Posterior cingulate gyrus (tissue), 11 donors: Measurements from ENCODE around the gene TRAF3.
A peak's percentile ranks its signal among the peaks of the same experiment; 100 is the strongest.
"Not testable (repeated sequence)": the region's sequence is repeated elsewhere in the genome, so short reads cannot be mapped to it uniquely, and the experiment has no call there.

Experiments
- DNase-seq, 10 donors: peaks; one replicate each; pipeline versions ENCODE4 v3.0.0 to v3.0.0-alpha.2; 2020 to 2021; ENCODE audit warnings: mixed read lengths in 3 of 10
- intact Hi-C: fragments of 100-400 bp; cut with DNase I; formaldehyde crosslinking; loops from one replicate; pipeline ENCODE4 v1.15.1; 2023

TRAF3 gene

DNA sequence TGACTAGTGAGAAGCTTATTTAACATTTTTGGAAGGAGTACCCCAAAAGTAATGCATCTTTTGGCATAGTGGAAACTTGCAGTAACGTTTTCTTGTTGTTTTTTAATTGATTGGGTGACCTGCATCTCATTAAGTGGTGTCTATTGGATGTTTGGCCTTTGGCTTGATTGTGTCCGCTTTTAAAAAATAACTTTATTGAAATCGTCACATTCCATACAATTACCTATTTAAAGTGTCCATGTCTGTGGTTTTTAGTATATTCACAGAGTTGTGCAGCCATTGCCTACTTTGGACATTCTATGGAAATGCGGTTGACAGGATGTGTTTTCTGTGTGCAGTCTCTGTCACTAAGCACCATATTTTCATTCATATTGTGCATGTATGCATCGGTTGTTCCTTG lies 46.3 kb downstream of the TRAF3 start:
- no peak for DNase-seq
- intact Hi-C loops, result no loop called here

DNA sequence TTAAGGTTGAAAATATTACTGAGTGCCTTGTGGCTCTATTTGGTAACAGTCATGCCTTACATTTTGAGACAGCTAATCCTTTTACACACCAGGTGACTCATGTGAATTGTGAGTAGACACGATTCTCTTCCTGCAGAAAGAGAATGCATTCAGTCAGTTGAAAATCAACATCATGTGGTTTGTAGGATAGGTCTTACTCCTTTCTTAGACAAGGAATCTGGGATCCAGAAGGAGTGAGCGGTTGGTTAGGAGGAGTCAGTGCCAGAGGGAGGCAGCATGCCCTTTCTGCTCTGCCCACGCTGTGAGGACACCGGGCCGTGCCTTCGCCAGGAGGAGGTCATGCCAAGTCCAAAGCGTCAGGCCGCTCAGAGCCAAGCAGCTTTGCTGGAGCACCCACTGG lies 47.6 kb downstream of the TRAF3 start:
- DNase-seq, result peak in 5 of 10 donors; percentile 21 to 89 (median 73)
- intact Hi-C loops, result no loop called here

DNA sequence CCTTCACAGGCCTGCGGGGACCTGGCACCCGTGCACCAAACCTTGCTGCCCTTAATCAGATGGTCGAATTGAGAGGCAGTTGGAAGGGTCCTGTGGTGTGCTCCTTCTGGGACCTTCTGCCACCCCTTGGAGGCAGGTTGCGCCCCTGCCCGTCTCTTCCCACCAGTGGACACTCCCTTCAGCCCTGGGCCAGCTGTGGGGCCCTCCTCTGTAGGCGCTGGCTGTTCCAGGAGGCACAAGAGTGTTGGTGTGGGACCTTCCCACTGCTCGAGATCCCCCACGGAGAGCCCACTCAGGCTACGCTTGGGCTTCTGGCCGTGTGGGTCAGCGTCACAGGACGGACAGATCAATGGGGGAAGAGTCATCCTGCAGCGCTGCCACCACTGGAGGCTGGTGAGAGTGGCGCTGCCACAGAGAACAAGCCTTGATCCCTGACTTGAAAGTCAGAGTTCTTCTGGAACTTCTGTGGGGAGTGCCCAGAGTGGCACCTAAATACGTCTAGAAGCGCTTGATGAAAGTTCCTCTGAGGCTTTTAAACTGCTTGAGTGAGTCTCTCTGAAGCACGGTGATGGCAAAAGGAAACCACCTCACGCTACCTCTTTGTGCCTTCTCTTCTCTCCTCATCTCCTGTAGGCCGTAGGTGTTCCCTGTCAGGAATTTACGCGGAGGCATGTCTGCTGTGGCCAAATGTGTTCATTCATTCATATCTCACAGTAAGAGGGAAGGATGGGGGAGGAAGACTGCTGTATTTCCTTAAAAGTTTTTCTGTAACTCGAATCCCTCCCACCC lies 48.3 kb downstream of the TRAF3 start:
- DNase-seq, result peak in 1 of 10 donors; percentile 70
- intact Hi-C loops, result no loop called here

DNA sequence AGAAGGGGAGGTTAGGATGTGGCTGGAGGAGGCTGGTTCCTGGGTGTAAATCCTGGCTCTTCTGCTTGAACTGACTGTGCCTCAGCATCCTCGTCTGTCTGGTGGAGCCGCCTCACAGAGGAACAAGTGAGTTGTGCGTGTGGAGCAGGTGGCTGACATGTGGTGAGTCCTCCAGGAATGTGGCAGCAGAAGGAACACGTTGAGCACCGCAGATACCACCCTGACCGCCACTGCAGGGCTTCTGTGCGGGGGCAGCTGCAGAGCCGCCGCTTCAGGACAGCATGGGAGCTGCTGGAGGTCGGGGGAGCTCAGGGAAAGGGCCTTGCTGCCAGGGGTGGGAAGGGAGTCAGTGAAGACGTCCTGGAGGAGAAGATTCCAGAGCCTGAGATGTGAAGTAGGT lies 48.9 kb downstream of the TRAF3 start:
- intact Hi-C loops, result no loop called here
- DNase-seq, result peak in 4 of 10 donors; percentile 34 to 86 (median 76)

DNA sequence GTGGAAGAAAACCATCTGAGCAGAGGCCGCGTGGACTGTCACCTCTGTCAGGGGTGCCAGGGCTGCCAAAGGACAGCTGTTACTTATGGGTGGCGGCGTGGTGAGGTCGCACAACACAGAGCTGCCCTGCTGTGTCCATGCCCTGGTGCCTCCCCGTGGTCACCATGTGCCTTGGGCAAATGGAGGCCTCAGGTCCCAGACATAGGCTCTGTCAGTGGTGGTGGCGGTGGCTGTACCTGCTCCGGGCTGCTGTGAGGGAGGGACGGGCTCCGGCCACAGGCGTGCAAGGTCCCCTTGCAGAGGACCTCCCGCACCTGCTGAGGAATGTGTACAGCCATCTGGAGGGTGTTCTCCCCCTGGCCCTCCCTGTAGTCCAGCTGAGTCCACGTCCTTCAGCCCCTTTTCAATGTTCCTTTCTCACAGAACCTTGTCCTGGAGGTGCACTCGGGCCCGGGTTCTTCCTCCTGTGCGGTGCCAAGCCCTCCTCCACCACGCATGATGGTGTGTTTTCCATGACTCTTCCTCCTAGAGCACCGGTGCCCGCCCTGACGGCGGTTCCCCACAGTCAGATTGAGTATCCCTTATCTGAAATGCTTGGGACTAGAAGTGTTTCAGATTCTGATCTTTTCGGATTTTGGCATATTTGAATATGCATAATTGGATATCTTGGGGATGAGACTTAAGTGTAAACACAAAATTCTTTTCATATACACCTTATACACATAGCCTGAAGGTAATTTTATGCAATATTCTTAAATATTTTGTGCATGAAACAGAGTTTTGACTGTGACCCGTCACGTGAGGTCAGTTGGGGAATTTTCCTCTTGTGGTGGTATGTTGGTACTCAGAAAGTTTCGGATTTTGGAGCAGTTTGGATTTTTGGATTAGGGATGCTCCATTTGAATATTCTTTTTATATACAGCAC lies 49.8 kb downstream of the TRAF3 start:
- peak in 3 of 10 donors; percentile 39 to 66 (median 63) for DNase-seq
- intact Hi-C loops, result no loop called here

DNA sequence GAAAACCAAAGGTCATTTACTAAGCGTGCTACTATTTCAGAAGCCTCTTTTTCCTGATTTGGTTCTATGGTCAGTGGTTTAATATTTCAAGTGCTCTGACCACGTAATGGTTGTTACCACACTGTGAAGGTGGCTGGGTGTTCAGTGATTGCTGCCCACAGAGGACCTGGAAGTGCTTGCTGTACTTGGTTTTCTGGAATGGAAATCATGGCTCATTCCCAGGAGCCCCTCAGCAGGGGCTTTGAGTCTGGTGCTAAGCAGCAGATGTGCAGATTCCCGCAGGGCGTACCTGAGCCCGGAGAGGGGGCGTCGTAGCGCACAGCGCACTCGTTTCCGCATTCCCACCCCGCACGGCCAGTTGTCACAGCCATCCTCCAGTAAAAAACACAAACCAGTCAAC lies 50.5 kb downstream of the TRAF3 start:
- peak in 3 of 10 donors; percentile 73 to 79 (median 76) for DNase-seq
- intact Hi-C loops, result no loop called here

DNA sequence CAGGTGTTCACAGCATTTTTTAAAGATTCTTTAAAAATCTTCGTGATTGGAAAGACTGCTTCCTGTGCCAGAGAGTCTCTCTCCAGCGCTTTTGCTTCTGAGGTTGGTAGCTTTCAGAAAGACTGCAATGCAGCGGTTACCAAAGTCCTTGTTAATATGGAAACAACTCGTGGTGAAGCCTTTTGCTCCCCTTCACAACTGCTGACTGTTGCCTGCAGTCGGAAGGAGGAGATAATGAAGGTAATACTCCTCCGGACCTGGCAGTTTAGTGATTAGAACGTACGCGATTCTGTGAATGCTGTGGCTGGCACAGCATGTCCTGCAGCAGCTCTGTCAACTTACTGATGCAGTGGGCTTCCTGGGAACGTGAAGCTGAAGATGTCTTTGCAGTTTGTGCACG lies 50.9 kb downstream of the TRAF3 start:
- peak in 2 of 10 donors; percentile 56 to 68 for DNase-seq

DNA sequence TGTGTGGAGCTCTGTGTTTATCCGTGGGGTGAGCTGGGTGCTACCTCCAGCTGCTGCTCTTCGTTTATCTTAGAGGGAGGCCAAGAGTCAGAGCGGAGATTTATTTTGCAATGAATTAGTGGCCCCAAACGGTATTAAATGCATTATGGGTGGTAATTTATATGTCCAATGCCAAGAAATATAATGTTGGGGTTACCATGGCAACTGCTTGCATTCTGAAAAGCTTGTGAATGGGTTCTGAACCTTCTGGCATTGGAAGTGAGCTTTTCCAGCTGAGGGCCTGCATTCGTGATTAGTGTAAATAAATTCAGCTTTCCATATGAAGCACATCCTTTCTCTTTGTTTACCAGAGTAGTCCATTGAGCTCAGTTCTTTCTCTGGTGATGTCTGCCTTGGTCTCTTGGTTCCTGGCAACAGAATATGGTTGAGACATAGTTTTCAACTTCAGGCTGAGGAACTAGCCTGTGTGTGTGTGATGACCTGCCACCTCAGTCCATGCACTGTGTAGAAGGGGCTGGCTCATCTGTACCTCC lies 51.8 kb downstream of the TRAF3 start:
- peak in 1 of 10 donors; percentile 22 for DNase-seq
- intact Hi-C loops, result no loop called here

More for the DNA sequence above, 50.9 kb downstream of the TRAF3 start:
- intact Hi-C loops, result no loop called here

DNA sequence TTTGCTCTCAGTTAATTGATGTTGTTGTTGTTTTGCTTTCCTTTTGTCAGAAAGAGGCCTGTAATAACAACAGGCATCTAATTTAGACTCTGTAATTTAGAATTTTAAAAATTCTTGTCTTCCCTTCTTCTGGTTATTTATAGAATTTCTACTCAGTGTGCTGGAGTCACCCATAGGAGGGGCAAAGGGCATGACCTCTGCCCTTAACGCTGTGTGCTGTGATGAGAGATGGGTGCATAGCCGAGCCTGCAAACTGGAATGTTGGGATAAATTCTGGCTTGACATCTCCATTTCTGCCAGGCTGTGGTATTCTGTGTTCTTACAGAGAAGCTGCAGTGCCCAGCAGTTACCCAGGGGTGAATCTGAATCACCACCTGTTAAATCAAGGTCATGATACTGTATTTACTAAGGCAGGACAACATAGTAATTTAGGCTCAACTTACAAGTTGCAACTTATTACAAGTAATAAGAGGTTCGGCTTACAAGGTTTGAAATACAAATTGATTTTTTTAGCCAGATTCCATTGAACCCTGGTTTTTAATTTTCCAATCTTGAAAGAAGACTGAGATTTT lies 53.3 kb downstream of the TRAF3 start:
- intact Hi-C loops, result no loop called here
- DNase-seq, result no peak

DNA sequence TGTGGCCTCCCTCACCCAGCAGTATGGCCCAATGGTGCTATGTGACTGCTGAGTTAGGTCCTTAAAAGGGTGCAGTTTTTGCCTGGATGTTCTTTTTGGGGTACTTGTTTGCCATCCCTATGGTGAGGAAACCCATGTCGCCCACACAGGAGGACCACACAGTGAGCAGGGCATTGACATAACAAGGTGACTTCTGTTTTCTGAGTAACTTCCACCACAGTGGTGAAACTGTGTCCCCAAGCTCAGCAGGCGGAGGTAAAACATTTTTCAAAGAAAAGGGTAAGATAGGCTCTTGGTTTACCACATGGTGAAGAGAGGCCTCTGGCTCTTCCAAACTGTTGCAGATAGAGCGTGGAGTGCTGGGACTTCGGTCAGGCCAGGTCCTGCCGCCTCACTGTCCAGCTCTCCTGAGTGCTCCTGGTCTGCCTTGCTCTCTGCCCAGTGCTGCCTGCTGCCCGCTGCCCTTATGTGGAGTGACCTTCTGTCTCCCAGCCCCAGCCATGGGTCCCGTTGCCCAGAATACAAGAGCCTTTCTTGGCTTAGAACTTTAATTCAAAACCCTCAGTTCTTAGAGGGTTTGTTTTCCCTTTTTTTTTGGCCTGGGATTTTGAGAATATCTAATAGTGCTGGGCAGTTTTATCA lies 54.0 kb downstream of the TRAF3 start:
- peak in 3 of 10 donors; percentile 35 to 71 (median 71) for DNase-seq
- intact Hi-C loops, result no loop called here

DNA sequence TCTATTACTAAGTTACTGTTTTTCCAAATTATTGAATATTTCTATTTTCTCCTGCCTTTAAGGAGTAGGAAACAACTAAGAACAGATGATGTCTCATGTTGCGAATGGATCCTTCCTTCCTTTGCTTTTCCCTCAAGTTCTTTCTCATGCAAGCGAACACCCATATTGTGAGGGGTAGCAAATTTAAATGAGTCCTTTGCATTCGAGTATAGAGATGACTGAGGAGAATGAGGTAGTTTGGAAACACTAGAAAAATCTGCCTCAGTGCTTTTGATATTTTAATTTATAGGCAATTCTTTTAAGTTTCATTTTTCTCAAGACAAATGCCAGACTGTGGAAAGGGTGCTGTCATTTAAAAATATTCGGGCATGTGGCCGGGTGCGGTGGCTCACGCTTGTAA lies 56.1 kb downstream of the TRAF3 start:
- intact Hi-C loops, result no loop called here

DNA sequence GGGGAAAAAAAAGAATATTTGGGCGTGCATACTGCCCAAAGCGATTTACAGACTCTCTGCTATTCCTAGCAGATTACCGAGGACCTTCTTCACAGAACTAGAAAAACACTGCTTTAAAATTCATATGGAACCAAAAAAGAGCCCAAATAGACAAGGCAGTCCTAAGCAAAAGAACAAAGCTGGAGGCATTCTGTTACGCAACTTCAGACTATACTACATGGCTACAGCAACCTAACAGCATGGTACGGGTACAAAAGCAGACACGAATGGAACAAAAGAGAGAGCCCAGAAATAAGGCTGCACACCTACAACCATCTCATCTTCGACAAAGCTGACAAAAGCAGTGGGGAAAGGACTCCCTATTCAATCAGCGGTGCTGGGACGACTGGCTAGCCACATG lies 56.7 kb downstream of the TRAF3 start:
- DNase-seq, result peak in 1 of 10 donors; percentile 22
- intact Hi-C loops, result no loop called here

More for the DNA sequence above, 56.1 kb downstream of the TRAF3 start:
- DNase-seq, result peak in 1 of 10 donors; percentile 22

DNA sequence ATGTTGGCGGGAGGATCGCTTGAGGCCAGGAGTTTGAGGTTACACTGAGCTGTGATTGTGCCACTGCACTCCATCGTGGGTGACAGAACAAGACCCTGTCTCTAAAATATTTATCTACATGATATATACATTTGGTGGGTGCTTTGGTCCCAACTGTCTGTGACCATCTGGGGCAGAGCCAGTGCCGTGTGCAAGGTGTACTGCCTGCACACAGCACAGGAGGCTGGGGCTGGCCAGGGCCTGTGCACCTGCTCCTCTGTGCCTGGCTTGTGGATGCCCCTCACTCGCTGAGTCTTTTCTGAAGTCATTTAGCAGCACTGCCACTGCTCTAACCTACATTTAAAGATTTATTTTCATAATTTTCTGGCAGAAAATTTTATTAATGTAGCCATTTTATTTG lies 58.7 kb downstream of the TRAF3 start:
- intact Hi-C loops, result no loop called here
- no peak for DNase-seq

DNA sequence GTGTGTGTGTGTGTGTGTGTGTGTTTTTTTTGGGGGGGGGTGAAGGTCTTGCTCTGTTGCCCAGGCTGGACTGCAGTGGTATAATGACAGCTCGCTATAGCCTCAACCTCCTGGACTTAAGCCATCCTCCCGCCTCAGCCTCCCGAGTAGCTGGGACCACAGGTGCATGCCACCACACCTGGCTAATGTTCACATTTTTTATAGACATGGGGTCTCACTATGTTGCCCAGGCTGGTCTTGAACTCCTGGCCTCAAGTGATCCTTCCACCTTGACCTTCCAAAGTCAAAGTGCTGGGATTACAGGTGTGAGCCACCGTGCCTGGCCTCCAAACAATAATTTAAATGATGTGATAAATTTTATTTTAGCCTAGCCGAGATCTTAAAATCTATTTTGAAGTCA lies 59.9 kb downstream of the TRAF3 start:
- DNase-seq, intact Hi-C loops: not testable (repeated sequence)

DNA sequence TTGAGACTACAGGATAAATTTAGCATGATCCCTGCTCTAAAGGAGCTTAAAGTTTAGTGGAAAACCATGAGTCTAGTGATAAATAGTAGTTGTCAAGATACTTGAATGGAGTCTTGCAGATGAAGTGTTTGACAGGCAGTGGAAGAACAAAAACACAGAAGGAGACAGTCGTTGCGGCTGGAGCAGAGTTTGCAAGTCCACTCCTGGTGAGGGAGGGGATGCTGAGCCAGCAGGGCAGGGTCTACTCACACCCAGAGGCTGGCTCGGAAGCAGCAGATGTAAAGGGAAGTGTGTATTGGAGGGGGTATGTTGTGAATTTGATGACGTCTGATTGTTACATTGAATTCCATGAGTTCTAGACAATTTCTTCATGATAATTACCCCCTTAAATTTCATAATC lies 61.3 kb downstream of the TRAF3 start:
- DNase-seq, result no peak
- intact Hi-C loops, result no loop called here

DNA sequence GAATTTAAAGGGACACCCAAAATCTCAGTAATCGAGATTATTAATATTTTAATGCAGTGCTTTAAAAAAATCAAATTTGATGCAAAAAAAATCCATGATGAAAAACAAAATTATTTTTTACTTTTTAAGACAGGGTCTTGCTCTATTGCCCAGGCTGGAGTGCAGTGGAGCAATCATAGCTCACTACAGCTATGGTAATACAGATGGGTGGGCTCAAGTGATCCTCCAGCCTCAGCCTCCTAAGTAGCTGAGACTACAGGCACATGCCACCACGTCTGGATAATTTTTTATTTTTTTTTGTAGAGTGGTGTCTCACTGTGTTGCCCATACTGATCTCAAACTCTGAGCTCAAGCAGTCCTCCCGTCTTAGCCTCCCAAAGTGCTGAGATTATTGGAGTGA lies 62.9 kb downstream of the TRAF3 start:
- DNase-seq, result no peak
- intact Hi-C loops, result no loop called here

DNA sequence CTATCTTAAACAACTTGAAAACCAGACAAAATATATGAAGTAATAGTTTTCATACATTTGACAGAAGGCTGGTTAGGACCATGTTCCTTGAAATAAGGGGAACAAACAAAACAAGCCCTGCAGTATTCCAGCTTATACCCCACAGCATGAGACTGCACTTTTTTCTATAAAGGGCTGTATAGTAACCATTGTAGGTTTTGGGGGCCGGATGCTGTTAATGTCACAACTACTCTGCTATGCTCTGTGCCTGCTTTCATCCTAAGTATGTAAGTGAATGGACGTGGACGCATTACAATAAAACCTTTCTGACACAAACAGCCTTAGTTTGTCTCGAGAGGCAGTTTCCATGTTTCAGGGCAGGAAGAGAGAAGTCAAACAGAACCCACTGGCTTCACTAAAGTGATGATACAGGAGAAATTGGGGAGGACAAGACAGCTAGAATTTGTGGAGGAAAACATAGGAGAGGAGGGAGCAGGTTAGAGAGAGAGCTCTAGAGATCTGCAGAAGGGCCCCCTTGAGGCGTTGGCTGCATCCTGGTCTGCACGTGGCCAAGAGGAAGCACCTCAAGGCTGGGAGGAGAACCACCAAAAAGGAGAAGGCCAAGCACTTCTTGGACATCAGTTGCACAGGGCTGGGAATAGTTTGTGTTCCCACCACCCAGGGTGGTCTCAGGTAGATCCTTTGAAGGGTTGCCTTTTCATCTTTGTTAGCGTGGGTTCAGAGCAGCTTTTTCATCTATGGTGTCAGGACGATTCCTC lies 63.7 kb downstream of the TRAF3 start:
- DNase-seq, result peak in 1 of 10 donors; percentile 61
- intact Hi-C loops, result no loop called here

DNA sequence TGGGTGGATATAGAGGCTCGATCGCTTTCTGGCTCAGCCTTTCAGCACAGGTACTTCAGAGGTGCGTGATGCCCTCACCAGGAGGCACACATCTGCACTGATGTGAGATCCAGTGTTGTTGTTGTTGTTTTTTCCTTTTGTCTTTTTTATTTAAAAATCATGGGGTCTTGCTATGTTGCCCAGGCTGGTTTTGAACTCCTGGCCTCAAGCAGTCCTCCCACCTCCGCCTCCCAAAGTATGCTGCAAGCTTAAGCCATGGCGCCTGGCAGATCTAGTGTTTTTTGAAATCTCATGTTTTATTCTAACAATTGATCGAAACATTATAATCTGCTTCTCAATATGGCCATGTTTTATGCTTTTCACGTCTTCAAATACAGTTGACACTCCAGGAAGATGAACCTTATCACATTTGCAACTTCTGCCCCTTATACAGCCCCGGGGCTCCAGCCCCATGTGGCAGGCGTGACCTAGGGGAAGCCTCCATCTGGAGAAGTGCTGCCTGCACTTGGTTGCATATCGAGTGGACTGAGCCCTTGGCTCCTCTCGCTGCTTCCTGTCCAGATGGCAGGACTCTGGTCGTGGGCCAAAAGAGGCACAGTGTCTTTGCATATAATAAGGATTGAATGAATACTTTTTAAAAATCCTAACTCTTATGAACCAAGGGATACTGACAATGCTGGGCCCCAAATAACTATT lies 71.7 kb downstream of the TRAF3 start:
- peak in 5 of 10 donors; percentile 30 to 88 (median 45) for DNase-seq
- intact Hi-C loops, result no loop called here
